DND-41 (cell line): ENCODE data around the gene PACRG.

Source experiments
- ATAC-seq: fragments of 200-7000 bp; cut with Tn5 transposase; 3 replicates; pipeline ENCODE4 v1.9.1; 2021; ENCODE audit warnings: low read depth; ENCODE audit not compliant: insufficient read depth
- DNase-seq: peaks from one replicate; pipeline ENCODE4 v3.0.0-alpha.2; 2020
- H2AFZ ChIP-seq: 2 replicates; pipeline ENCODE4 v1.6.0; 2012; ENCODE audit warnings: low read depth, low read length
- H3K27ac ChIP-seq: 2 replicates; pipeline ENCODE4 v1.5.1; 2012; ENCODE audit warnings: low read length, inconsistent platforms
- H3K27me3 ChIP-seq: fragments of 200-600 bp; sonication (generic); 2 replicates; pipeline ENCODE4 v1.6.0; 2012; ENCODE audit warnings: low read length, mild to moderate bottlenecking, inconsistent platforms; ENCODE audit not compliant: insufficient read depth, poor library complexity
- H3K36me3 ChIP-seq: 2 replicates; pipeline ENCODE4 v1.5.1; 2012; ENCODE audit warnings: low read length, inconsistent platforms; ENCODE audit not compliant: insufficient read depth
- H3K4me1 ChIP-seq: 2 replicates; pipeline ENCODE4 v1.5.1; 2012; ENCODE audit warnings: mild to moderate bottlenecking, low read length; ENCODE audit not compliant: insufficient read depth
- H3K4me2 ChIP-seq: 2 replicates; pipeline ENCODE4 v1.6.0; 2012; ENCODE audit warnings: mild to moderate bottlenecking, moderate library complexity, low read length, inconsistent platforms; ENCODE audit not compliant: insufficient read depth
- H3K4me3 ChIP-seq, 2 experiments: fragments of 200-600 bp in 1 of 2; shearing (Covaris generic) in 1 of 2; 2 replicates each; pipeline ENCODE4 v1.5.1; 2012 to 2016; ENCODE audit warnings: inconsistent platforms in 2 of 2, low read length in 2 of 2, mild to moderate bottlenecking in 2 of 2, low read depth in 1 of 2, moderate library complexity in 1 of 2
- H3K79me2 ChIP-seq: 2 replicates; pipeline ENCODE4 v1.6.0; 2012; ENCODE audit warnings: low read length, inconsistent platforms; ENCODE audit not compliant: insufficient read depth
- H3K9ac ChIP-seq: 2 replicates; pipeline ENCODE4 v1.6.0; 2012; ENCODE audit warnings: low read depth, mild to moderate bottlenecking, inconsistent platforms, low read length, moderate library complexity
- H3K9me3 ChIP-seq: 2 replicates; pipeline ENCODE4 v1.5.1; 2012; ENCODE audit warnings: low read length, moderate library complexity, mild to moderate bottlenecking, inconsistent platforms; ENCODE audit not compliant: insufficient read depth, severe bottlenecking
- H4K20me1 ChIP-seq: 2 replicates; pipeline ENCODE4 v1.6.0; 2012; ENCODE audit warnings: low read length; ENCODE audit not compliant: insufficient read depth
- EZH2 ChIP-seq: IDR thresholded peaks from 3 replicates; pipeline ENCODE4 v1.6.1; 2012; ENCODE audit warnings: borderline replicate concordance, low read depth, mild to moderate bottlenecking, moderate library complexity, low read length, inconsistent platforms; ENCODE audit not compliant: severe bottlenecking
- TF ChIP-seq, protein P1 (sequence below): IDR thresholded peaks from 2 replicates; pipeline ENCODE4 v1.5.1; 2012; ENCODE audit warnings: borderline replicate concordance, low read length, moderate library complexity, mild to moderate bottlenecking; ENCODE audit not compliant: poor library complexity, severe bottlenecking; ENCODE audit errors: extremely low read depth

PACRG gene

DNA sequence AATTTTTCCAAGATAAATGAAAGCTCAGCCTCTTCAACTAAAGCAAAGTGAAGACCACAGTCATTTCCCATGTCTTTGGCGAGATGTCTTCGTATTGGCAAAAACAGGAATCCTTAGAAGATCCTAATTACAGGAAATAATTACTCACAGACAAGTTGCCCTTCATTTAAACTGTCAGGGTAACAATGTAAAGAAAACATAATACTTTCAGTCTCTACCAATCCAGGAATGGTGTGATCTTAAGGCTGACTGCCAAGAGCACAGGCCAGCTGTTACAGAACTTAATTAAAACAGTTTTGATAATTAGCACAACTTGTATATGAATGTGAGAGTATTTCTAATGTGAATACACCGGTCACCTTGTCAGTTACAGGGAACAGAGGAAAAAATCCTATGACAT lies 292.2 kb downstream of the PACRG start:
- Histone ChIP-seq H3K4me2 (no peak overlapping the region), H3K4me1 (no peaks in the 10 kb centered on the region), H2AFZ (no peak overlapping the region), H3K79me2 (no peaks in the 10 kb centered on the region), H4K20me1 (no peaks in the 10 kb centered on the region), H3K36me3 (no peaks in the 10 kb centered on the region), H3K9ac (no peak overlapping the region), H3K27me3 (no peaks in the 10 kb centered on the region), H3K27ac (no peak overlapping the region), H3K4me3 (no peak overlapping the region), H3K9me3 (peaks cover 5% of the 10 kb centered on the region)
- DNase-seq, result no peak
- TF ChIP-seq, protein P1, sequence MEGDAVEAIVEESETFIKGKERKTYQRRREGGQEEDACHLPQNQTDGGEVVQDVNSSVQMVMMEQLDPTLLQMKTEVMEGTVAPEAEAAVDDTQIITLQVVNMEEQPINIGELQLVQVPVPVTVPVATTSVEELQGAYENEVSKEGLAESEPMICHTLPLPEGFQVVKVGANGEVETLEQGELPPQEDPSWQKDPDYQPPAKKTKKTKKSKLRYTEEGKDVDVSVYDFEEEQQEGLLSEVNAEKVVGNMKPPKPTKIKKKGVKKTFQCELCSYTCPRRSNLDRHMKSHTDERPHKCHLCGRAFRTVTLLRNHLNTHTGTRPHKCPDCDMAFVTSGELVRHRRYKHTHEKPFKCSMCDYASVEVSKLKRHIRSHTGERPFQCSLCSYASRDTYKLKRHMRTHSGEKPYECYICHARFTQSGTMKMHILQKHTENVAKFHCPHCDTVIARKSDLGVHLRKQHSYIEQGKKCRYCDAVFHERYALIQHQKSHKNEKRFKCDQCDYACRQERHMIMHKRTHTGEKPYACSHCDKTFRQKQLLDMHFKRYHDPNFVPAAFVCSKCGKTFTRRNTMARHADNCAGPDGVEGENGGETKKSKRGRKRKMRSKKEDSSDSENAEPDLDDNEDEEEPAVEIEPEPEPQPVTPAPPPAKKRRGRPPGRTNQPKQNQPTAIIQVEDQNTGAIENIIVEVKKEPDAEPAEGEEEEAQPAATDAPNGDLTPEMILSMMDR, result no peak
- TF ChIP-seq EZH2, result no peak
- no peak for ATAC-seq

DNA sequence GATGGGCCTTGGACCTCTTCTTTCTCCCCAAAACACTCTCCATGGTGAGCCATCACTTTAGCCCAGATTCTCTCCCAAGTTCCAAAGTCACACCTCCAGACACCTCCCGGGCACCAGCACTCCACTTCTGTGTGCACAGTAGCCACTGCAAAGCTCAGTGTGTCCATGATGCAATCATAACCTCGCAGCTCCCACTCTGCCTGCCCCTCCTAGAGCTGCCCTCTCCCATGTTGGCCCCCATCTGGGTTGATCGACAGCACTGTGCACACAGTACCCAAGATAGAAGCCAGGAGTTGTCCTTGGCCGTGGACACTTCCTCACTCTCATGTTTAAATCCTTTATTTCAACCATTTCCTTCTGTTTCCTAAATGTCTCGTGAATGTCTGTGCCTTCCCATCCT lies 293.3 kb downstream of the PACRG start:
- H3K79me2 ChIP-seq, result no peaks in the 10 kb centered on the region
- no peak overlapping the region for H2AFZ ChIP-seq
- no peaks in the 10 kb centered on the region for H3K36me3 ChIP-seq
- no peak overlapping the region for H3K9ac ChIP-seq
- no peaks in the 10 kb centered on the region for H3K27me3 ChIP-seq
- H3K4me3 ChIP-seq, result no peak overlapping the region
- no peak overlapping the region for H3K4me2 ChIP-seq
- H3K27ac ChIP-seq, result no peak overlapping the region
- no peaks in the 10 kb centered on the region for H4K20me1 ChIP-seq
- no peak for DNase-seq
- no peaks in the 10 kb centered on the region for H3K4me1 ChIP-seq
- ATAC-seq, result no peak
- H3K9me3 ChIP-seq, result peaks cover 5% of the 10 kb centered on the region
- TF ChIP-seq EZH2, result no peak
- TF ChIP-seq, protein P1, result no peak

- Histone ChIP-seq H3K27me3 (no peaks in the 10 kb centered on the region), H3K9me3 (peaks cover 5% of the 10 kb centered on the region), H3K27ac (no peak overlapping the region), H3K36me3 (no peaks in the 10 kb centered on the region), H3K4me2 (no peak overlapping the region), H3K79me2 (no peaks in the 10 kb centered on the region), H4K20me1 (no peaks in the 10 kb centered on the region), H3K4me3 (no peak overlapping the region), H3K9ac (no peak overlapping the region), H3K4me1 (no peaks in the 10 kb centered on the region), H2AFZ (no peak overlapping the region)
- ATAC-seq (no peak), DNase-seq (no peak)
- TF ChIP-seq EZH2, result no peak
- TF ChIP-seq, protein P1, result no peak
Measured at GRCh38 chr6:163023700-163024099, 295.9 kb downstream of the PACRG start.

GRCh38 chr6:163026893-163027292 lies 299.1 kb downstream of the PACRG start:
- Histone ChIP-seq H3K27me3 (no peaks in the 10 kb centered on the region), H3K79me2 (no peaks in the 10 kb centered on the region), H3K4me3 (no peak overlapping the region), H3K36me3 (no peaks in the 10 kb centered on the region), H3K9me3 (peaks cover 5% of the 10 kb centered on the region), H3K9ac (no peak overlapping the region), H3K4me1 (no peaks in the 10 kb centered on the region), H3K4me2 (no peak overlapping the region), H2AFZ (no peak overlapping the region), H4K20me1 (no peaks in the 10 kb centered on the region), H3K27ac (no peak overlapping the region)
- DNase-seq (no peak), ATAC-seq (no peak)
- TF ChIP-seq EZH2, result no peak
- TF ChIP-seq, protein P1, result no peak
